Measurements from ENCODE around the gene HDAC2.

DNA sequence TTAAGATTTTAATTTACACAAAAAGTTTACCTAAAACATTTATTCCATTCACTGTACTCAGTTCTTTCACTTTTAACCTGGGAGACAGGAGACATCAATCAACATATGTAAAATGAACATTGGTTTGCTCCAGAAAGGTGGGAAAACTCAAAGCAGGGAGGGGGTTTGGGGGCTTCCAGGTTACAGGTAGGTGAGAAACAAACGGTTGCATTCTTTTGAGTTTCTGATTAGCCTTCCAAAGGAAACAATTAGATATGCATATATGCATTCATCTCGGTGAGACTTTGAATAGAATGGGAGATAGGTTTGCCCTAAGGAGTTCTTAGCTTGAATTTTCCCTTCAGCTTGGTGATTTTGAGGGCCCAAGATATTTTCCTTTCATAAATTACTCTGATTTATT, 38.2 kb upstream of the HDAC2 start:
- TF ChIP-seq CTCF (IDR thresholded peaks at IDR 0.05) (no peak), POLR2A (IDR thresholded peaks at IDR 0.05) (no peak)

All from thyroid gland (tissue), 4 donors.